Measurements from ENCODE around the gene PAOX. TPM values are rescaled to one million over a fixed set of nuclear protein-coding genes. Genes with fewer than 3 reads are reported as not detected.
A peak's percentile ranks its signal among the peaks of the same experiment; 100 is the strongest.

PAOX gene
- total and polyA plus RNA-seq, 2 donors from 2014 or later = 7.0 to 14.4 TPM

DNA sequence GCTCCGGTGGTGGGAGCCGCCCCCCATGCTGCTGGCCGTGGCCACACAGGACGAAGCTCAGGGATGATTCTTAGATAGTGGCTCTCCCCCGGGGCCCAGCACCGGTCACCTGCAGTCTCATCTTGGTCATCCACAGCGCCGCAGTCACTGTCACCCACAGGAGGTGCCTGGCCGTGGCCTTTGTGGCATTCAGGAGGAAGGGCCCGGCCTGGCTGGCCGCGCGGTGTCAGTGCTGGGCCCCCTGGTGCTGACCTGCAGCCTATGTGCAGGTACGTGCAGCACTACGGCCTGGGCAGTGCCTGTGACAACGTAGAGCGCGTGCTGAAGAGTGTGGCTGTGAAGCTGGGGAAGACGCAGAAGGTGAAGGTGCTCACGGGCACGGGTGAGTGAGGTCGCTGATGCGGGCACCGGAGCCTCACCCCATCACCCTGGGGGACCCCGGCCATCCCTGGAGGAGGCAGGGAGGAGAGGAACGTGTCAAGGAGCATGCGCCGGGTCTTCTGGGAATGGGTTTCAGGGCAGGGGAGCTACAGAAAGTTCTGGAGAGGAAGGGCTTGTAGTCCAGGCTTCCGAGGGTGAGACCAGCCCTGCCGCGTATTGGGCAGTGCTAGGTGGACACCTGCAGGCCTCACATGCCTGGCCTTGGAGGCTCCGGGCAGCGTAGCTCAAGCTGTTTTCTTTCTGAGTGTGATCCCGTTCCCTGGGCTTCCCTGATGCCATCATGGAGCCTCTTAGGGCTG is 40.3 kb downstream of the PAOX start:
- intact Hi-C loops (cut with DNase I) = no loop called here
- H3K4me3 ChIP-seq (ENCODE audit: low read length in 3 of 3) = no peak overlapping the region
- peak in 2 of 5 donors; percentile 35 to 72 for DNase-seq
- H3K27me3 ChIP-seq (ENCODE audit: control insufficient read depth, insufficient read depth, low read length) = no peaks in the 10 kb centered on the region
- no peaks in the 10 kb centered on the region for H3K9me3 ChIP-seq (ENCODE audit: control insufficient read depth in 2 of 3, insufficient read depth in 1 of 3, low read length in 3 of 3)
- TF ChIP-seq, protein P1, sequence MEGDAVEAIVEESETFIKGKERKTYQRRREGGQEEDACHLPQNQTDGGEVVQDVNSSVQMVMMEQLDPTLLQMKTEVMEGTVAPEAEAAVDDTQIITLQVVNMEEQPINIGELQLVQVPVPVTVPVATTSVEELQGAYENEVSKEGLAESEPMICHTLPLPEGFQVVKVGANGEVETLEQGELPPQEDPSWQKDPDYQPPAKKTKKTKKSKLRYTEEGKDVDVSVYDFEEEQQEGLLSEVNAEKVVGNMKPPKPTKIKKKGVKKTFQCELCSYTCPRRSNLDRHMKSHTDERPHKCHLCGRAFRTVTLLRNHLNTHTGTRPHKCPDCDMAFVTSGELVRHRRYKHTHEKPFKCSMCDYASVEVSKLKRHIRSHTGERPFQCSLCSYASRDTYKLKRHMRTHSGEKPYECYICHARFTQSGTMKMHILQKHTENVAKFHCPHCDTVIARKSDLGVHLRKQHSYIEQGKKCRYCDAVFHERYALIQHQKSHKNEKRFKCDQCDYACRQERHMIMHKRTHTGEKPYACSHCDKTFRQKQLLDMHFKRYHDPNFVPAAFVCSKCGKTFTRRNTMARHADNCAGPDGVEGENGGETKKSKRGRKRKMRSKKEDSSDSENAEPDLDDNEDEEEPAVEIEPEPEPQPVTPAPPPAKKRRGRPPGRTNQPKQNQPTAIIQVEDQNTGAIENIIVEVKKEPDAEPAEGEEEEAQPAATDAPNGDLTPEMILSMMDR (IDR thresholded peaks at IDR 0.05; ENCODE audit: borderline replicate concordance, extremely low read depth, insufficient read depth) = no peak
- no peak for FAIRE-seq
- H3K36me3 ChIP-seq (ENCODE audit: control insufficient read depth in 2 of 3, insufficient read depth in 3 of 3, low read length in 3 of 3) = peaks cover 0 to 6% (median 5%) of the 10 kb centered on the region in 3 donors
- peaks cover 0 to 2% (median 0%) of the 10 kb centered on the region in 3 donors for H3K4me1 ChIP-seq (ENCODE audit: control insufficient read depth in 2 of 3, insufficient read depth in 2 of 3, low read depth in 1 of 3, low read length in 3 of 3)
- no peak overlapping the region for H3K27ac ChIP-seq (ENCODE audit: low read depth in 2 of 2, low read length in 2 of 2)
- no peak overlapping the region for H3K9ac ChIP-seq (ENCODE audit: low read length in 3 of 3)

DNA sequence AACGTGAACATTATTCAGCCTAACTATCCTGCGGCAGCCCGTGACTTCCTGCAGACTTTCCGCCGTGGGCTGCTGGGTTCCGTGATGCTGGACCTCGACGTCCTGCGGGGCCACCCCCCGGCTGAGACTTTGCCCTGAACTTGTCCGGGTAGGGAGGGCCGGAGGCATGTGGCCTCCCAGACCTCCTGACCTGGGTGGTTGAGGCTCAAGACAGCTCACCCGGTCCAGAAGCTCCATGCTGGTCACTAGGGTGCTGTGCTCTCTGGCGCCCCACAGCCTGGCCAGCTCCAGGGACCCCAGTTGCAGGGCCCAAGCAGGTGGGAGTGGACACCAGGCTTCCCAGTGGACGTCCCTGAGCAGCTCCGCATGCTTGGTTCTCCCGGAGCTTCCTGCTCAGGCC is 41.0 kb downstream of the PAOX start:
- peaks cover 0 to 2% (median 0%) of the 10 kb centered on the region in 3 donors for H3K4me1 ChIP-seq (ENCODE audit: control insufficient read depth in 2 of 3, insufficient read depth in 2 of 3, low read depth in 1 of 3, low read length in 3 of 3)
- DNase-seq = peak in 1 of 5 donors; percentile 74
- no peak overlapping the region for H3K9ac ChIP-seq (ENCODE audit: low read length in 3 of 3)
- peaks cover 0 to 6% (median 5%) of the 10 kb centered on the region in 3 donors for H3K36me3 ChIP-seq (ENCODE audit: control insufficient read depth in 2 of 3, insufficient read depth in 3 of 3, low read length in 3 of 3)
- H3K9me3 ChIP-seq (ENCODE audit: control insufficient read depth in 2 of 3, insufficient read depth in 1 of 3, low read length in 3 of 3) = no peaks in the 10 kb centered on the region
- TF ChIP-seq, protein P1 (IDR thresholded peaks at IDR 0.05; ENCODE audit: borderline replicate concordance, extremely low read depth, insufficient read depth) = no peak
- no peak for FAIRE-seq
- intact Hi-C loops (cut with DNase I) = no loop called here
- H3K27me3 ChIP-seq (ENCODE audit: control insufficient read depth, insufficient read depth, low read length) = no peaks in the 10 kb centered on the region
- H3K4me3 ChIP-seq (ENCODE audit: low read length in 3 of 3) = no peak overlapping the region
- H3K27ac ChIP-seq (ENCODE audit: low read depth in 2 of 2, low read length in 2 of 2) = no peak overlapping the region

GRCh38 chr10:133420579-133420978 is 41.5 kb downstream of the PAOX start:
- no peaks in the 10 kb centered on the region for H3K9me3 ChIP-seq (ENCODE audit: control insufficient read depth in 2 of 3, insufficient read depth in 1 of 3, low read length in 3 of 3)
- H3K27me3 ChIP-seq (ENCODE audit: control insufficient read depth, insufficient read depth, low read length) = no peaks in the 10 kb centered on the region
- intact Hi-C loops (cut with DNase I) = no loop called here
- H3K36me3 ChIP-seq (ENCODE audit: control insufficient read depth in 2 of 3, insufficient read depth in 3 of 3, low read length in 3 of 3) = peaks cover 0 to 6% (median 5%) of the 10 kb centered on the region in 3 donors
- TF ChIP-seq, protein P1 (IDR thresholded peaks at IDR 0.05; ENCODE audit: borderline replicate concordance, extremely low read depth, insufficient read depth) = no peak
- H3K4me1 ChIP-seq (ENCODE audit: control insufficient read depth in 2 of 3, insufficient read depth in 2 of 3, low read depth in 1 of 3, low read length in 3 of 3) = peaks cover 0 to 2% (median 0%) of the 10 kb centered on the region in 3 donors
- no peak for DNase-seq
- H3K27ac ChIP-seq (ENCODE audit: low read depth in 2 of 2, low read length in 2 of 2) = no peak overlapping the region
- H3K9ac ChIP-seq (ENCODE audit: low read length in 3 of 3) = no peak overlapping the region
- no peak for FAIRE-seq
- no peak overlapping the region for H3K4me3 ChIP-seq (ENCODE audit: low read length in 3 of 3)

Measured in kidney (tissue), 14 donors.